Pancreas (tissue), 10 donors: ENCODE measurements around the gene PAQR9. TPM values are rescaled to one million over a fixed set of nuclear protein-coding genes. Genes with fewer than 3 reads are reported as not detected.

Source experiments
- ATAC-seq, 4 donors: fragments of 200-7000 bp; cut with Tn5 transposase; one replicate each; pipeline versions ENCODE4 v1.8.0 to v1.9.1; 2020; ENCODE audit warnings: mild to moderate bottlenecking in 4 of 4, moderate library complexity in 4 of 4
- DNase-seq, 6 donors: peaks; one replicate each; pipeline ENCODE4 v3.0.0-alpha.2; 2020
- FAIRE-seq: peaks from 2 replicates; lab custom pipeline; 2012; peaks lifted over from hg19 to GRCh38; lab: Jason Lieb, UNC
- H3K27ac ChIP-seq, 4 donors: fragments of 200-600 bp; sonication (generic); 1 replicate in 3 of 4; 2 replicates in 1 of 4; pipeline versions ENCODE4 v1.5.0 to v1.8.0; 2020
- H3K27me3 ChIP-seq, 4 donors: fragments of 200-600 bp; one replicate each; pipeline ENCODE4 v1.8.0; 2021
- H3K36me3 ChIP-seq, 3 donors: fragments of 200-600 bp; sonication (generic) in 1 of 3; one replicate each; pipeline versions ENCODE4 v1.5.0 to v1.8.0; 2020 to 2021
- H3K4me1 ChIP-seq, 3 donors: fragments of 200-600 bp; one replicate each; pipeline ENCODE4 v1.8.0; 2021
- H3K4me3 ChIP-seq, 4 donors: fragments of 200-600 bp; sonication (generic) in 2 of 4; one replicate each; pipeline versions ENCODE4 v1.5.0 to v1.8.0; 2020 to 2021
- H3K9me3 ChIP-seq, 4 donors: fragments of 200-600 bp; one replicate each; pipeline ENCODE4 v1.8.0; 2021
- WGBS, 2 donors: extraction: QIAGEN DNeasy Blood & Tissue Kit; methylation state at CpG; one replicate each; pipeline ENCODE4 v1.1.7; 2013; 5-methylcytosine and 5-hydroxymethylcytosine counted together
- intact Hi-C, 3 donors: fragments of 100-400 bp; cut with DNase I; formaldehyde crosslinking; loops; one replicate each; pipeline versions ENCODE4 v1.11.1 to v1.14.2; 2022
- polyA plus RNA-seq, 2 donors: library from polyadenylated mRNA; stranded (reverse); fragments of 200-250 nt; gene quantifications; one replicate each; pipeline ENCODE4 v1.2.3, GENCODE V29; 2013
- total RNA-seq, 6 donors: library from RNA; stranded (reverse); fragmentation: NEBNext Ultra II Directional in 4 of 6; extraction: Animal tissue kit (Norgen Biotek cat#: 25700) in 4 of 6; gene quantifications; one replicate each; pipeline versions ENCODE4 v1.2.1 to v1.2.4, GENCODE V29; 2021 to 2023
- TF ChIP-seq, protein P1 (sequence below), 4 donors: fragments of 200-600 bp; sonication (generic) in 3 of 4; IDR thresholded peaks; one replicate each; pipeline versions ENCODE4 v1.5.0 to v1.8.0; 2021; ENCODE audit warnings: antibody characterized with exemption in 4 of 4
- donor health status: healthy with polysubstance abuse.
- donor health status: DM: no; HTN: no; CAD: no; lungs with moderate emphysema.
- donor health status: DM: no; HTN: no; CAD: no.
- donor health status: control.
- donor health status: control.
- donor health status: Bipolar disorder and iron deficiency.
- donor health status: DM: yes; HTN: yes; CAD: no.
- donor health status: DM: no; HTN: no; CAD: no.
- donor health status: DM: no; HTN: no; CAD: no.
- donor health status: DM: yes; HTN: yes; CAD: no.

PAQR9 gene
- total and polyA plus RNA-seq, 8 donors = 0.13 TPM; not detected in 7

DNA sequence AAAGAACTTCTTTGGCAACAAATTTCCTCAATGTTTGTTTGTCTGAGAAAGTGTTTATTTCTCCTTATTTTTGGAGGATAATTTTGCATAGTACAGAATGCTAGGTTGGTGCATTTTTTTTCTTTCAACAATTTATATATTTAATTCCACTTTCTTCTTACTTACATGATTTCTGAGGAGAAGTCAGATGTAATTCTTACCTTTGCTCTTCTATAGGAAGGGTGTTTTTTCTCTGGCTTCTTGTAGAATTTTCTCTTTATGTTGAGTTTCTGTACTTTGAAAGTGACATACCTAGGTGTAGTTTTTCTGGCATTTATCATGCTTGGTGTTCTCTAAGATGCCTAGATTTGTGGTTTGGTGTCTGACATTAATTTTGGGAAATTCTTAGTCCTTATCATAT lies 39.8 kb downstream of the PAQR9 start:
- no peaks in the 10 kb centered on the region for H3K36me3 ChIP-seq
- no peaks in the 10 kb centered on the region for H3K27me3 ChIP-seq
- DNase-seq = no peak
- intact Hi-C loops = no loop called here
- FAIRE-seq = no peak
- no peak overlapping the region for H3K4me3 ChIP-seq
- TF ChIP-seq, protein P1, sequence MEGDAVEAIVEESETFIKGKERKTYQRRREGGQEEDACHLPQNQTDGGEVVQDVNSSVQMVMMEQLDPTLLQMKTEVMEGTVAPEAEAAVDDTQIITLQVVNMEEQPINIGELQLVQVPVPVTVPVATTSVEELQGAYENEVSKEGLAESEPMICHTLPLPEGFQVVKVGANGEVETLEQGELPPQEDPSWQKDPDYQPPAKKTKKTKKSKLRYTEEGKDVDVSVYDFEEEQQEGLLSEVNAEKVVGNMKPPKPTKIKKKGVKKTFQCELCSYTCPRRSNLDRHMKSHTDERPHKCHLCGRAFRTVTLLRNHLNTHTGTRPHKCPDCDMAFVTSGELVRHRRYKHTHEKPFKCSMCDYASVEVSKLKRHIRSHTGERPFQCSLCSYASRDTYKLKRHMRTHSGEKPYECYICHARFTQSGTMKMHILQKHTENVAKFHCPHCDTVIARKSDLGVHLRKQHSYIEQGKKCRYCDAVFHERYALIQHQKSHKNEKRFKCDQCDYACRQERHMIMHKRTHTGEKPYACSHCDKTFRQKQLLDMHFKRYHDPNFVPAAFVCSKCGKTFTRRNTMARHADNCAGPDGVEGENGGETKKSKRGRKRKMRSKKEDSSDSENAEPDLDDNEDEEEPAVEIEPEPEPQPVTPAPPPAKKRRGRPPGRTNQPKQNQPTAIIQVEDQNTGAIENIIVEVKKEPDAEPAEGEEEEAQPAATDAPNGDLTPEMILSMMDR (IDR thresholded peaks at IDR 0.05) = no peak
- ATAC-seq = no peak
- no peak overlapping the region for H3K27ac ChIP-seq
- H3K4me1 ChIP-seq = no peaks in the 10 kb centered on the region
- H3K9me3 ChIP-seq = peaks cover 0 to 2% (median 0%) of the 10 kb centered on the region in 4 donors

GRCh38 chr3:142916605-142917004 lies 46.9 kb downstream of the PAQR9 start:
- FAIRE-seq = no peak
- H3K9me3 ChIP-seq = no peaks in the 10 kb centered on the region
- WGBS, 2 donors = 64 to 79% methylated on average over 2 of the region's 2 CpGs
- no peaks in the 10 kb centered on the region for H3K4me1 ChIP-seq
- H3K4me3 ChIP-seq = no peak overlapping the region
- ATAC-seq = no peak
- intact Hi-C loops = no loop called here
- TF ChIP-seq, protein P1 (IDR thresholded peaks at IDR 0.05) = no peak
- H3K36me3 ChIP-seq = no peaks in the 10 kb centered on the region
- no peak for DNase-seq
- H3K27ac ChIP-seq = no peak overlapping the region
- no peaks in the 10 kb centered on the region for H3K27me3 ChIP-seq

- Histone ChIP-seq H3K4me1 (no peaks in the 10 kb centered on the region), H3K27me3 (no peaks in the 10 kb centered on the region), H3K9me3 (no peaks in the 10 kb centered on the region), H3K4me3 (no peak overlapping the region), H3K36me3 (no peaks in the 10 kb centered on the region), H3K27ac (no peak overlapping the region)
- intact Hi-C loops = no loop called here
- no peak for DNase-seq
- no peak for FAIRE-seq
- no peak for ATAC-seq
- WGBS, 2 donors = 77% methylated on average over 3 of the region's 3 CpGs
- TF ChIP-seq, protein P1 (IDR thresholded peaks at IDR 0.05) = no peak
These were observed 47.8 kb downstream of the PAQR9 start for GRCh38 chr3:142915636-142916035.

DNA sequence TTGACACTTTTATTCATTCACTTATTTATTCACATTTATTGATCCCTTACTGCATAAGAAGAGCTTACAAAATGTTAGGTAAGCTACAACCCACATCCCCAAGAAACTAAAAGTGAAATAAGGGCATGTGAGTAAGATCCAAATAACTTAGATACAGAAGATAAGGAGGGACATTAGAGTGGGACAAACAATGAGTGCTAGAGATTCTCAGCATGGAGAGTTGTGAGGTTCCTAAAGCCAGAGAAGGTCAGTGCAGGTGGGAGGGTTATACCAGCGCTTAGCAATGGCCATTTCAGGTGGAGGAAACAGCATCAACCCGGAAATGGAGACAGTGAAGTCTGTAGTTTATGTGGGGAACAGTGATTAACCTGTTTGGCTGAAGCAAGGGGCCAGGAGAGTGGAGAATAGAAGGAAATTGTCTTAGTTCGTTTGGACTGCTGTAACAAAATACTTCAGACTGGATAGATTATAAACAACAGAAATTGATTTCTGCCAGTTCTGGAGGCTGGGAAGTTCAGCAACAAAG lies 49.1 kb downstream of the PAQR9 start:
- intact Hi-C loops = no loop called here
- H3K4me3 ChIP-seq = no peak overlapping the region
- H3K9me3 ChIP-seq = no peaks in the 10 kb centered on the region
- ATAC-seq = no peak
- WGBS, 2 donors = 23 to 32% methylated on average over 3 of the region's 3 CpGs
- H3K27ac ChIP-seq = no peak overlapping the region
- DNase-seq = no peak
- no peaks in the 10 kb centered on the region for H3K36me3 ChIP-seq
- no peak for FAIRE-seq
- TF ChIP-seq, protein P1 (IDR thresholded peaks at IDR 0.05) = no peak
- no peaks in the 10 kb centered on the region for H3K4me1 ChIP-seq
- H3K27me3 ChIP-seq = no peaks in the 10 kb centered on the region

DNA sequence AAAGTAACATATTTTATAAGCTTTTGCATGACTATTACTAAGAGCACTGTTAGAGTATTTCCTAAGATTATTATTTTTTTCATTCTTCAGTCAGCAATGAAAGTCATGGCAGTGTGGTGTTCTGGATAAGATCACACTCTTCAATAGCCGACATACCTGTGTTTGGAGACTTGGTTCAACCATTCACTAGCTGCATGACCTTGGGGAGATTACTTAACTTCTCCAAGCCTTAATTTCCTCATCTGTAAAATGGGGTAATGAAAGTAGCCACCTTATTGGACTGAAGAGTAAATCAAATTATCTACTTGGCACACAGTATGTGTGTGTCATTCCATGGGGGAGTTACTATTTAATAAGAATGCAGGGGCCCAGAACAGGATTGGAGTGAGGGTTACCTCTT lies 50.0 kb downstream of the PAQR9 start:
- WGBS, 2 donors = 40 to 44% methylated on average over 1 of the region's 1 CpG

More for the DNA sequence above, 50.0 kb downstream of the PAQR9 start:
- DNase-seq (no peak), ATAC-seq (no peak), FAIRE-seq (no peak)
- Histone ChIP-seq H3K4me1 (no peaks in the 10 kb centered on the region), H3K9me3 (no peaks in the 10 kb centered on the region), H3K27ac (no peak overlapping the region), H3K36me3 (no peaks in the 10 kb centered on the region), H3K27me3 (no peaks in the 10 kb centered on the region), H3K4me3 (no peak overlapping the region)
- intact Hi-C loops = no loop called here
- TF ChIP-seq, protein P1 (IDR thresholded peaks at IDR 0.05) = no peak
